ENCODE results near the gene HSH2D. TPM values are rescaled to one million over a fixed set of nuclear protein-coding genes. Genes with fewer than 3 reads are reported as not detected.

The HSH2D gene
- total RNA-seq, 2 donors from 2014 or later: 0.66 to 0.68 TPM

DNA sequence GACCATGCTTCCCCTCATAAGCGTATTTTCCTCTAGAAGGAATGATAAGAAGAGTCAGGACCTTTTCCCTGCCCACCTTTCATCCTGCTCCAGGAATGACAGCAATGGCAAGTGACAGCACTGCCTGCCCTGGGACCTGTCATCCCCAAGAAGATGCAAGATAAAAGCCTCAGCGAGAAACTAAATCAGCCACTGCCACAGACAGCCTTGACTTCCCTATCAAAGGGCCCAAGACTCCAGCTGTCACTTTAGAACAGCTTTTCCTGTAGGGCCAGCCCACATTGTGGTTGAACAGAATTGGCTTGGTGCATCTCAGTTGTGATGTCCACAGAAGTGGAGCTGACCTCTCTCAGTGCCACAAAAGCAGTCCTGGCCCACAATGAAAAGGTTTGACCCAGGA lies 30.7 kb upstream of the HSH2D start:
- Histone ChIP-seq H3K9ac (ENCODE audit: extremely low read depth, low read length, poor library complexity, severe bottlenecking) (no peak overlapping the region), H3K36me3 (ENCODE audit: control insufficient read depth, insufficient read depth, low read length) (peaks cover 18% of the 10 kb centered on the region), H3K4me1 (ENCODE audit: control insufficient read depth, insufficient read depth, low read length) (peaks cover 4% of the 10 kb centered on the region), H3K9me3 (ENCODE audit: control insufficient read depth, low read length) (no peaks in the 10 kb centered on the region), H3K27ac (ENCODE audit: low read depth, low read length) (no peak overlapping the region), H3K4me3 (ENCODE audit: low read length) (peak overlapping the region; percentile 87), H3K27me3 (ENCODE audit: control insufficient read depth, insufficient read depth, low read length, poor library complexity, severe bottlenecking) (no peaks in the 10 kb centered on the region)
- Mint-ChIP-seq H3K9me3 (no peaks in the 10 kb centered on the region), H3K4me1 (peaks cover 5% of the 10 kb centered on the region), H3K27ac (peak overlapping the region; percentile 97), H3K4me3 (peak overlapping the region; percentile 94), H3K36me3 (ENCODE audit: low read depth) (peaks cover 12% of the 10 kb centered on the region), H3K27me3 (ENCODE audit: insufficient read depth) (no peaks in the 10 kb centered on the region)
- 44 to 100% methylated on average over 1 to 2 of the region's 2 CpGs for WGBS, 2 experiments (ENCODE audit: insufficient coverage in 1 of 2, insufficient read length in 1 of 2)
- TF ChIP-seq, protein P1, sequence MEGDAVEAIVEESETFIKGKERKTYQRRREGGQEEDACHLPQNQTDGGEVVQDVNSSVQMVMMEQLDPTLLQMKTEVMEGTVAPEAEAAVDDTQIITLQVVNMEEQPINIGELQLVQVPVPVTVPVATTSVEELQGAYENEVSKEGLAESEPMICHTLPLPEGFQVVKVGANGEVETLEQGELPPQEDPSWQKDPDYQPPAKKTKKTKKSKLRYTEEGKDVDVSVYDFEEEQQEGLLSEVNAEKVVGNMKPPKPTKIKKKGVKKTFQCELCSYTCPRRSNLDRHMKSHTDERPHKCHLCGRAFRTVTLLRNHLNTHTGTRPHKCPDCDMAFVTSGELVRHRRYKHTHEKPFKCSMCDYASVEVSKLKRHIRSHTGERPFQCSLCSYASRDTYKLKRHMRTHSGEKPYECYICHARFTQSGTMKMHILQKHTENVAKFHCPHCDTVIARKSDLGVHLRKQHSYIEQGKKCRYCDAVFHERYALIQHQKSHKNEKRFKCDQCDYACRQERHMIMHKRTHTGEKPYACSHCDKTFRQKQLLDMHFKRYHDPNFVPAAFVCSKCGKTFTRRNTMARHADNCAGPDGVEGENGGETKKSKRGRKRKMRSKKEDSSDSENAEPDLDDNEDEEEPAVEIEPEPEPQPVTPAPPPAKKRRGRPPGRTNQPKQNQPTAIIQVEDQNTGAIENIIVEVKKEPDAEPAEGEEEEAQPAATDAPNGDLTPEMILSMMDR (conservative IDR thresholded peaks at IDR 0.05): no peak
- no peak for DNase-seq

- WGBS, 2 experiments (ENCODE audit: insufficient coverage in 1 of 2, insufficient read length in 1 of 2): 40 to 62% methylated on average over 2 to 3 of the region's 3 CpGs
- DNase-seq: no peak
- TF ChIP-seq, protein P1 (conservative IDR thresholded peaks at IDR 0.05): no peak
- Histone ChIP-seq H3K4me3 (ENCODE audit: low read length) (no peak overlapping the region), H3K27ac (ENCODE audit: low read depth, low read length) (no peak overlapping the region), H3K9ac (ENCODE audit: extremely low read depth, low read length, poor library complexity, severe bottlenecking) (no peak overlapping the region), H3K36me3 (ENCODE audit: control insufficient read depth, insufficient read depth, low read length) (peaks cover 27% of the 10 kb centered on the region), H3K4me1 (ENCODE audit: control insufficient read depth, insufficient read depth, low read length) (peaks cover 4% of the 10 kb centered on the region), H3K27me3 (ENCODE audit: control insufficient read depth, insufficient read depth, low read length, poor library complexity, severe bottlenecking) (no peaks in the 10 kb centered on the region), H3K9me3 (ENCODE audit: control insufficient read depth, low read length) (no peaks in the 10 kb centered on the region)
- Mint-ChIP-seq H3K4me3 (peak overlapping the region; percentile 9), H3K27ac (no peak overlapping the region), H3K9me3 (no peaks in the 10 kb centered on the region), H3K36me3 (ENCODE audit: low read depth) (peaks cover 22% of the 10 kb centered on the region), H3K27me3 (ENCODE audit: insufficient read depth) (no peaks in the 10 kb centered on the region), H3K4me1 (peaks cover 5% of the 10 kb centered on the region)
Measured at GRCh38 chr19:16113727-16114126, 29.8 kb upstream of the HSH2D start.

GRCh38 chr19:16115301-16116039 lies 28.0 kb upstream of the HSH2D start:
- TF ChIP-seq, protein P1 (conservative IDR thresholded peaks at IDR 0.05): no peak
- 88 to 92% methylated on average over 9 of the region's 9 CpGs for WGBS, 2 experiments (ENCODE audit: insufficient coverage in 1 of 2, insufficient read length in 1 of 2)
- H3K4me3 ChIP-seq (ENCODE audit: low read length): no peak overlapping the region
- H3K27ac ChIP-seq (ENCODE audit: low read depth, low read length): no peak overlapping the region
- peaks cover 40% of the 10 kb centered on the region for H3K36me3 ChIP-seq (ENCODE audit: control insufficient read depth, insufficient read depth, low read length)
- no peak overlapping the region for H3K4me3 Mint-ChIP-seq
- H3K27ac Mint-ChIP-seq: peak overlapping the region; percentile 61
- no peaks in the 10 kb centered on the region for H3K27me3 ChIP-seq (ENCODE audit: control insufficient read depth, insufficient read depth, low read length, poor library complexity, severe bottlenecking)
- no peak for DNase-seq
- peaks cover 31% of the 10 kb centered on the region for H3K36me3 Mint-ChIP-seq (ENCODE audit: low read depth)
- no peaks in the 10 kb centered on the region for H3K9me3 ChIP-seq (ENCODE audit: control insufficient read depth, low read length)
- H3K4me1 ChIP-seq (ENCODE audit: control insufficient read depth, insufficient read depth, low read length): peaks cover 4% of the 10 kb centered on the region
- H3K27me3 Mint-ChIP-seq (ENCODE audit: insufficient read depth): no peaks in the 10 kb centered on the region
- peaks cover 5% of the 10 kb centered on the region for H3K4me1 Mint-ChIP-seq
- H3K9ac ChIP-seq (ENCODE audit: extremely low read depth, low read length, poor library complexity, severe bottlenecking): no peak overlapping the region
- H3K9me3 Mint-ChIP-seq: no peaks in the 10 kb centered on the region

Data from endodermal cell (in vitro differentiated cells).